ENCODE results near the gene CDK11B.

Gene CDK11B

DNA sequence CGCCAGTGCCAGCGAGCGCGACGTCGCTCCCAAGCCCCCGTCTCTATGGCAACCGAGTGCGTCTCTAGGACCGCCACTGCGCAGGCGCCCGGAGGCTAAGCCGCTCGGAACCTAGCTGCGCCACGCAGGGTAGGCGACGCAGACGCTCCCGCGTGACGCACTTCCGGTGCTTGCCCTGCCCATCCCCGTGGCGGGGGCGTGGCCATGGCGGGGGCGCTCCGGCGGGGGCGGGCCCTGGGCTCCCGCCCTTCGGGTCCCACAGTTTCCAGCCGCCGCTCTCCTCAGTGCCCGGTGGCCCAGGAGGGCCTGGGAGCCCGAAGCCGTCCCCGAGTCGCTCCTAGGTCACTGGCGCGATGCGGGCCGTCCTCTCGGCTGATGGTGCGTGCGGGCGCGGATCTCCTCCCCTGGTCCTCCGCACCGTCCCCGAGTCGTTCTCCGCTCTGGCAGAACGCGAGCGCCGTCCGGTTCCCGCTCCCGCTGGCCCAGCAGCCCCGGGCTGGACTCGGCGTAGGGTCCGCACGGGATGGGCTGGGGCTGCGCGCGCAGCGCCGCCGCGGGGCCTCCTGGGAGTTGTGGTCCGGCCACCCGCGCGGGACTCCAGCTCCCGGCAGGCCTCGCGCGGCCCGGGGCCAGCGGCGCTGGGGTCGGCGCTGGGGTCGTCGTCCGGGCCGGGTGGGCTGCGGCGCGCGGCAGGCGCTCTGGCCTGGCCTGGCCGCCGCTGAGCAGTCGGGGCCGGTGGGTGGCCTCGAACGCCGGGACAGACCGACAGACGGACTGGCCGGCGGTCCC lies 43.4 kb downstream of the CDK11B start, which contains the start of gene MIB2:
MIB2 (plus strand) TSS at position 245 of the 789 bp plus-strand sequence. CDS start 7,953 bp downstream, outside the sequence.
- DNase-seq (ENCODE audit: low read depth), result peak; percentile 96

DNA sequence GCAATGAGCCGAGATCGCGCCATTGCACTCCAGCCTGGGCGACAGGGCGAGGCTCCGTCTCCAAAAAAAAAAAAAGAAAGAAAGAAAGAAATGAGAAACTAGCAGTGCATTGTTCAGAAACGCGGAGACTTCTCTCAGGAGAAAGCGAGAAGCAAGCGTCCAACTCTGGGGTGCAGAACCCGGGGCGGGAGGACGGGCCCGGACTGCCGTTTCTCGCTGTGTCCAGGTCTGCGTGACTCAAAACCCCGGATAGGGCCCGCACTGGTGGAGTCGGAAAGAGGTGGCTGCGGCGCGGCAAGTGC lies 43.9 kb downstream of the CDK11B start:
- no peak for DNase-seq (ENCODE audit: low read depth)

GRCh38 chr1:1614204-1614953 lies 44.4 kb downstream of the CDK11B start:
- DNase-seq (ENCODE audit: low read depth), result peak; percentile 49

DNA sequence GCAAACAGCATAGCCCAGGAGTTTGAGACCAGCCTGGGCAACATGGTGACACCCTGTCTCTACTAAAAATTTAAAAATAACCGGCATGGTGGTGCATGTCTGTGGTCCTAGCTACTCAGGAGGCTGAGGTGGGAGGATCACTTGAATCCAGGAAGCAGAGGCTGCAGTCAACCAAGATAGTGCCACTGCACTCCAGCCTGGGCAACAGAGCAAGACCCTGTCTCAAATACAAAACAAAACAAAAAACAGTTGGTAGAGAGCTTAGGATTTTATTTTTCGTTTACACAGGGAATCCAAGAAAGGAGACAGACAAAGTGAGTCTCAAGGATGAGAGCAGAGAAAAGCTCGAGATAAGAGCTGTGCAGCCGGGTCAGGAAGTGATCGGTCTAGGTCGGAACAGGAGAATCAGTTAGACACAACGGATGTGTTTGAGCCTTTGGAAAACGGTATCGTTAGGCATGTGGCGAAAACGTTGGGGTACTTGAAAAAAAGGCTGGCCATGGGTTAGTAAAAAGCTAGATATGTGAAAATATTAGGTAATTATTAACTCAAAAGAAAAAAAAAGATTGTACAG lies 45.2 kb downstream of the CDK11B start:
- no peak for DNase-seq (ENCODE audit: low read depth)

GRCh38 chr1:1612104-1612400 lies 46.8 kb downstream of the CDK11B start:
- no peak for DNase-seq (ENCODE audit: low read depth)

DNA sequence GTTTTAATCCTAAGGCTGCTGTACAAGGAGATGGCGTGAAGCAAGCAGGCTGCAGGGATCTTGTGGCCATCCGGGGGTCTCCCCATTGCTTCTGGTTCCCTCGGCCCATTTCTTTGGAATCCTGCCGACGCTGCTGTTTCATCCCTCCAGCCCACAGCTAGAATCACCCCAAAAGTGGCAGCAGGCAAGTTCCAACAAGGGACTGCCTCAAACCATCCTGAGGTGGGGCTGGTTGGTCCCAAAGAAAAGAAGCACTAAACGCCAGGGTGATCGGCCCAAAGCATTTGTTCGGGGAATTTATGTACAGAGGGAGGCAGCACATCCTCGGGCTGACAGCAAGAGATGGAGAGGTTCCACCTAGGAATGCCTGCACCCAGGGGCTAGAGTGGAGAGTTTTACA lies 48.0 kb downstream of the CDK11B start:
- DNase-seq (ENCODE audit: low read depth), result no peak

DNA sequence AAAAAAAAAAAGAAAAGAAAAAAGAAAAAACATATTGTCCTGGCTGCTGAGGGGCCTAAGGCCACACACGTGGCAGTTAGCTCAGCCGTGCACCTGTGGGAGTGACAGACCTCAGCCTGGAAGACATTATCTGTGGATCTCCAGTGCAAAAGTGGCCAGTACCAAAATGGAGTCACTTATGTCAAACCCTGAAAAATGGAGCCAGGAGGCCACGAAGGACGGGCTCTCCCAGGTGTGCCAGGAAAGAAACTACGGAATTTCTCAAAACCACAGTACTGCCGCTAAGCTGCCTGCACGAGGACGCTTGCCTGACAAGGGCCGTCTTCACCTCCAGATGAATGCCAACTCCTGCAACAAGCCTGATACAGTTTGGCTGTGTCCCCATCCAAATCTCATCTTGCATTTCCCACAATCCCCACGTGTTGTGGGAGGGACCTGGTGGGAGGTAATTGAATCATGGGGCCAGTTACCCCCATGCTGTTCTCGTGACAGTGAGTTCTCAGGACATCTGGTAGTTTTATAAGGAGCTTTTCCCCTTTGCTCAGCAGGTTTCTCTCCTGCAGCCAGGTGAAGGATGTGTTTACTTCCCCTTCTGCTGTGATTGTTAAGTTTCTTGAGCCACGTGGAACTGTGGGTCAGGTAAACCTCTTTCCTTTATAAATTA lies 48.9 kb downstream of the CDK11B start:
- DNase-seq (ENCODE audit: low read depth), result no peak

GRCh38 chr1:1606232-1606631 lies 52.6 kb downstream of the CDK11B start:
- no peak for DNase-seq (ENCODE audit: low read depth)

- no peak for DNase-seq (ENCODE audit: low read depth)
Observed at GRCh38 chr1:1605724-1606123, 53.1 kb downstream of the CDK11B start.

- DNase-seq (ENCODE audit: low read depth), result no peak
Observed at GRCh38 chr1:1605034-1605591, 53.7 kb downstream of the CDK11B start.

DNA sequence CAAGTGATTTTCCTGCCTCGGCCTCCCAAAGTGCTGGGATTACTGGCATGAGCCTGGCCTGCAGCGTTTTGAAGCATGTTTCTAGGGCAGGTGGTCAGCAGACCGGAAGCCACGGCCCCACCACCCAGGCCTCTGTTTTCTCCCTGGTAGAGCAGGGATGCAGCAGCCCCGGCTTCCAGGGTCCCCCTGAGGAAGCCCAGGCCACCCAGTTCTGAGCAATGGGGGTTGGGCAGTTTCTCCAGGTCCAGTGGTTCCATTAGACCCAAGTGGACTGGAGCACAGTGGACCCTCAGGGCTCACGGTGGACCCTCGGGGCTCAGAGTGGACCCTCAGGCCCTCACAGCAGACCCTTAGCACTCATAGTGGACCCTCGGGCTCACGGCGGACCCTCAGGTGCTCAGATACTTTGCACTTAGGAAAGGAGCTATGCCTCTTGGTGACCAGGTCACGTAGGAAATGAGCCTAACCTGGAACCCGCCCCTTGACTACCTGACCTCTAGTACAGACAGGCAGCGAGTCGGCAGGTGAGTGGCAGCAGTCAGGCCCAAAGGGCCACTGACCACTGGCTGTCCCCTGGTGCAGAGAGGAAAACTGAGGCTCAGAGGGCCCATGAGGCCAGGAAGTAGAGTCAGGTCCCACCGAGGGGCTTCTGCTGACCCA lies 54.3 kb downstream of the CDK11B start:
- no peak for DNase-seq (ENCODE audit: low read depth)

DNA sequence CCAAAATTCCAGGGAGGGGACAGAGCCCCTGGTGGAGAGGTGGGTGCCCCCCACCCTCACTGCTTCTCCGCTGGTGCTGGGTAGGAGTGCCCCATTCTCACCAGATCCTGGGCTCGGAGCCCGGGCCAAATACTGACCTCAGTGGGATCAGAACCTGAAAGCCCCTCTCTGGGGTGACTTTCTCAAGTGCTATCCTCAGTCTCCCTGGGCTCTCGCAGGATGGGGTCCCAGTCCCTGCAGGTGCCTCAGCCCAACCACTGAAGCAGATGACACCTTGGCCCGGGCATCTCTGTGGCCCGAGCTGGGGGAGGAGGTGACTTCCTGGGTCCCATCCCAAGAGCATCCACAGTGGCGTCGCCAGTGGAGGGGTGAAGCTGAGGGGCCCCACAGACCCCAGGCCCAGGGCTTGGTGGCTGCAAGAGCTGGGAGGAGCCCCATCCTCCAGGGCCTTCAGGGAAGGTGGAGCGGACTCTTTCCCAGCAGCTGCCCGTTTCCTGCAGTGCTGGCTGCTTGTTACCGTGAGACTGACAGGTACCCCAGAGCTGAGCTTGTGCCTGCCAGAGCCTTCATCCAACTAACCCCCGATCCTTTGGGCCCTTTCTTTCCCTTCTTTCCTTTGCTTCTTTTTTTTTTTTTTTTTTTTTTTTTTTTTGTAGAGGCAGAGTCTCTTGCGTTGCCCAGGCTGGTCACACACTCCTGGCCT lies 55.0 kb downstream of the CDK11B start:
- DNase-seq (ENCODE audit: low read depth), result no peak

GRCh38 chr1:1602968-1603506 lies 55.8 kb downstream of the CDK11B start:
- DNase-seq (ENCODE audit: low read depth), result no peak

DNA sequence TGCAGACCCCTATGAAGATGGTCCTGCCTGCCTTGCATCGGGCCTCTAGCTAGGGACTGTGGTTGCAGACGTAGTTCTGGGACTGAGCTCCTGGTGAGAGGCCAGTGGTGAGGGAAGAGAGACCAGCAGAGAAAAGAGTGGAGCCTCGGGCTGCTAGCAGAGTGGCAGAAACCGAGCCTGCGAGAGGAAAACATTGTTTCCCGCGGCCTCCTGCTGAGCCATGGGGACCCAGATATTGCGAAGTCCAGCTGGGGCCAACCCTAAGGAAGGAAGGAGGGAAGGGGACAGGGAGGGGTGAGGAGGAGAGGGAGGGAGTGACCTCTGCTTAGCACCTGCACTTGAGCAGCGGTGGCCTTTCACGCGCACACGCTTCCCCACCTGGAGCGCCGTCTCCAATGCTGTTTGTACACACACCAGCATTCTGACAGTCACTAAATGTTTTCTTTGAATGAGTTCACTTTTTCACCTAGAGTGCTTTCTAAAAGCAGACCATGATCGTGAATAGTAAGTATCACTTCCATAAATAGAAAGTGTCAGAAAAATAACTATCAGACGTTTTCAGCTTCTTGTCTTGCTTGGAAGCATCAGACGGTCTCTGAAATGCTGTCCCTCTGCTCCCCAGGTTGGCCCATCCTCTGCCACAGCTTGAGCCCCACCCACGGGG lies 56.4 kb downstream of the CDK11B start:
- DNase-seq (ENCODE audit: low read depth), result no peak

DNA sequence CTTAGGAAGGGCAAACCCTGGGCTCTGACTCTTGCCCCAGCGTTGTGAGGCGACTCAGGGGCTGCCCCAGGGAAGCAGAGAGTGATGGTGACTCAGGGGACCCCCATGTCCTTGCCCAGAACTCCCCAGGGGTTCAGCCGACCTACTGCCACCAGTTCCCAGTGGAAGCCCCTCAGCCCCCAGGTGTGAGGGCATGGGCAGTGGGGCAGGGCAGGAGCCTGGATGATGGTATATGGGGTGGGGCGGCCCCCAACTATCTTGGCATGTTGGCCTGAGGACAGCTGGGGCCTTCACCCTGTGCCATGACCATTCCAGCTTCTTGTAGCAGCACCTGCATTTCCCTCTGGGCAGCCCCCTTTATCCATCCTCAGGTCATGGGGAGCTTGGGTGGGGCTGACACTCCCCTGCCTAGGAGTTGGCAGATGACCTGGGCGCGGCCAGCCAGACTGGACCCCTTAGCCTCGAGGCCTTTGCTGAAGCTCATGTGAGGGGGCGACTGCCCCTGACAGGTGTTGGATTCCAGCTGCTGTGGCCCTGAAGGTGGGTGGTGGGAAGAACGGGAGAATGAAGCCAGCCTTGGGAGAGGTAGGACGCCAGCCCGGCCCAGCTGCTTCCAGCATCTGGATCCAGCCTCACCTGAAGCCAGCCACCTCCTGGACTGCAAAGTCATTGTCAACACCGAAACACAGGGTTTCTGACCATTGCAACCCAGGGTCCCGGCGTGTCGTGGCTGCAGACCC lies 57.1 kb downstream of the CDK11B start:
- no peak for DNase-seq (ENCODE audit: low read depth)

DNA sequence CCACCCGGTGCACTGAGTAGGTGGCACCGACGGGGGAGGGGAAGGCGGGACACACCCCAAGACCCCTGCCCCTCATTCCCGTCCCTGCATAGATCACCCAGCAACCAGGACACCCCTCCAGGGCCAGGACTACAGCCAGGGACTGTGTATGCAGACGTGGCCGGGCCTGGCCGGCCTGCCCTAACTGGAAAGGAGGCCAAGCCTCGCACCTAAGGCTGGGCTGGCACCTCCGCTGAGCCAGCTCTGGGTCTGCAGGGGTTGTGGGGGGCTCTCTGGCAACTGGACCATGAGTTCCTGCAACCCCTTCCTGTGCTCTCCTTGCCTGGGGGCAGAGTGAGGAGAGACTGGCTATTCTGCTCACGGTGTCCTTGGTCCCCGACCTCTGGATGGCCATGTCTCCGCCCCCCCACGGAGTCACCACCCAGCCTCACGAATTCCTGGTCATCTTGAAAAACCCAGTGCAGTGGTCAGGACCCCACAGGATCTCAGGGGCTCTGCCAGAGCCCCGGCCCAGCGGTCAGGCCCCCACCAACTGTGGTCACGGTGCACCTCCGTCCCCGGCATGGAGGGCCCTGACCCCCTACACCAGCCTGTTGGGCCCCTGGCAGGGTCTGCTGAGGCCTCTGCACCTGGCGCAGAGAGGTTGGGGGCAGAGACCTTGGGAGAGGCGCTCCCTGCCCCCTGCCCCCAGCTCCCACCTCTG lies 57.8 kb downstream of the CDK11B start:
- DNase-seq (ENCODE audit: low read depth), result no peak

DNA sequence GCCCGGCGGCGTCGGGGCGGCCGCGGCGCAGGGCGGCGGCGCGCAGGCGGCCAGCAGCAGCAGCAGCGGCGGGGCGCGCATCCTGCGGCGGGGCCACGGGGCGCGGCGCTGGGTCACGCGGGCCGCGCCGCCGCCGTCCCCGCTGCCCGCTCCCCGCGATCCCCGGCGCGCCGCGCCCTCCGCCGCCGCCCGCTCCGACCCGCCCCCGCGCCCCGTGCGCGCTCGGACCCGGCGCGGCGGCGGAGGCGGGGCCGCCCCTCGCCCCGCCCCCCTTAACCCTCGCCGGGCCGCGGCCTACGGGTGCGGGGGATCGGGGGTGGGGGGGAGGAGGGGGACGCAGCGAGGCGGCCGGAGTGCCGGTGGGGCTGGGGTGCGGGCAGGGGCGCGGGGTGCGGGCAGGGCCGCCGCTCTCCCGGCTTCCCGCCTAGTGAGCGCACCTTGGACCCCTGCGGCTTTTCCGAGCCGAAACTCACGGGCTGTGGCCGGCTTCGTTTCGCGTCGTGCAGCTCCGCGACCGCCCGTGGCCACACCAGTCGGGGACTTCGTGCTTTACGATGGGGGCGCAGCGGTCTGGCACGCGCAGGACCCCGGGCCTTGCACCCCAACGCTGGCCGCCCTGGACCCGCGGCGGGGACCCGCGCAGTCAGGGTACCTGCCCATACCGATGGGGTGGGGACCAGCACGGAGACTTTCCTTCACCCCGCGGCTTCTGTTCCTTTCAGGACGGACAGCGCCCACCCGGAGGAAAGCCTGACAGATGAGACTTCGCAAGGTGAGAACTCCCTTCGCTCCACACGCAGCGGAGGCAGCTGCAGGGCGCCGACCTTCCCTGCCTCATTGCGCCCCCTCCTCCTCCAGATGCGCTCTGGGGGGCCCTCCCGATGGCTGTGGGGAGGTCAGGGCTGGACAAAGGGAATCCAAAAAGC lies 58.6 kb downstream of the CDK11B start, which contains the start of gene FNDC10:
FNDC10 (minus strand) TSS at position 201 of the 926 bp plus-strand sequence; CDS start at position 81, 120 bp downstream.
- DNase-seq (ENCODE audit: low read depth), result no peak
